GM19463 (cell line): ENCODE measurements around the gene PSAP.
A peak's percentile ranks its signal among the peaks of the same experiment; 100 is the strongest.

Source experiments
- ATAC-seq: cut with Tn5 transposase; IDR thresholded peaks from one replicate; pipeline ENCODE4 v1.9.1; 2021; ENCODE audit warnings: mild to moderate bottlenecking, moderate library complexity; ENCODE audit not compliant: unreplicated experiment

The PSAP gene

GRCh38 chr10:71811351-71811750, 39.7 kb downstream of the PSAP start:
- ATAC-seq, result no peak

GRCh38 chr10:71810048-71810750, 40.9 kb downstream of the PSAP start:
- no peak for ATAC-seq

GRCh38 chr10:71809628-71810027, 41.4 kb downstream of the PSAP start:
- ATAC-seq, result no peak

GRCh38 chr10:71807557-71808510, 43.2 kb downstream of the PSAP start:
- no peak for ATAC-seq

GRCh38 chr10:71806704-71807556, 44.1 kb downstream of the PSAP start:
- no peak for ATAC-seq

DNA sequence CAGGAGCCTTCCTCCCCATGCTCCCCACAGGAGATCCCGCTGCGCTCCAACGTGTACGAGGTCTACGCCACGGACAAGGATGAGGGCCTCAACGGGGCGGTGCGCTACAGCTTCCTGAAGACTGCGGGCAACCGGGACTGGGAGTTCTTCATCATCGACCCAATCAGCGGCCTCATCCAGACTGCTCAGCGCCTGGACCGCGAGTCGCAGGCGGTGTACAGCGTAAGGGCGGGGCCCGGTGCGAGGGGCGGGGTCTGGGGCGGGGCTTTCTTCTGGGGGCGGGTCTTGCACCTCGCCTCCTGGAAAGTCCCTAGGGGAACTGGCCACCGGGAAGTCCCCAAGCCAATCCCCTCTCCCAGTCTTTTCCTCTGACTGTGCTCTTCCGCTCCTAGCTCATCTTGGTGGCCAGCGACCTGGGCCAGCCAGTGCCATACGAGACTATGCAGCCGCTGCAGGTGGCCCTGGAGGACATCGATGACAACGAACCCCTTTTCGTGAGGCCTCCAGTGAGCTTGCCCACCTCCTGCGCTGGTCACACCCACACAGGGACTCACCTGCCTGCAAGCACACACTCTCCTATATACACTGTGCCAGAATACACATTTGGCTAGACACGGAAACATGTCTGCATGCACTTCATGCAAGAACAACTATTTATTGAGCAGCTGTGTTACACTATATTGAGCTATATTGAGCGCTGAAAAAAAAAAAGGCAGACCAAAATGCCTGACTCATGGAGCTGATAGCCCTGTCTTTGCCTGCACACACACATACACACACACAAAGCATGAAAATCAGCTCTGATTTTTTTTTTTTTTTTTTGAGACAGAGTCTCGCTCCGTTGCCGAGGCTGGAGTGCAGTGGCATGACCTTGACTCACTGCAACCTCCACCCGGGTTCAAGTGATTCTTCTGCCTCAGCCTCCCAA, 45.0 kb downstream of the PSAP start:
- no peak for ATAC-seq

GRCh38 chr10:71804077-71804476, 47.0 kb downstream of the PSAP start:
- ATAC-seq, result no peak

DNA sequence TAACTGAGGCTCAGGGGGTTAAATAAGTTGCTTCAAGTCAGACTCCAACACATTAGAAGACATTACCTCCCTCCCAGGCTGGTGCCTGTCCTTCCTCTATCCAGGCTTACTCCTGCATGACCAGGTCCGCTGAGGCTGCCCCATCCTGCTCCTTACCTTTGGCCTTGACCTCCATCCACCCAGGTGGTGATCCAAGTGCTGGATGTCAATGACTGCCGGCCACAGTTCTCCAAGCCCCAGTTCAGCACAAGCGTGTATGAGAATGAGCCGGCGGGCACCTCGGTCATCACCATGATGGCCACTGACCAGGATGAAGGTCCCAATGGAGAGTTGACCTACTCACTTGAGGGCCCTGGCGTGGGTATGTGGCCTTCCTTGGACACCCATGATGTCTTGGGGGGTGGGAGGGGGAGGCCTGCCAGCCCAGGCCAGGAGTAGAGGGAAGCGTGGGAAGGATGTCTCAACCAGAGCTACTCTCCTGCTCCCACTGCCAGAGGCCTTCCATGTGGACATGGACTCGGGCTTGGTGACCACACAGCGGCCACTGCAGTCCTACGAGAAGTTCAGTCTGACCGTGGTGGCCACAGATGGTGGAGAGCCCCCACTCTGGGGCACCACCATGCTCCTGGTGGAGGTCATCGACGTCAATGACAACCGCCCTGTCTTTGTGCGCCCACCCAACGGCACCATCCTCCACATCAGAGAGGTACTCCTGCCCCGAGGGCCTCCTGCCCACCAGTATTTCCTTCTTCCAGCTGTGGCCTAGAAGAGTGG, 48.1 kb downstream of the PSAP start:
- ATAC-seq, result no peak

DNA sequence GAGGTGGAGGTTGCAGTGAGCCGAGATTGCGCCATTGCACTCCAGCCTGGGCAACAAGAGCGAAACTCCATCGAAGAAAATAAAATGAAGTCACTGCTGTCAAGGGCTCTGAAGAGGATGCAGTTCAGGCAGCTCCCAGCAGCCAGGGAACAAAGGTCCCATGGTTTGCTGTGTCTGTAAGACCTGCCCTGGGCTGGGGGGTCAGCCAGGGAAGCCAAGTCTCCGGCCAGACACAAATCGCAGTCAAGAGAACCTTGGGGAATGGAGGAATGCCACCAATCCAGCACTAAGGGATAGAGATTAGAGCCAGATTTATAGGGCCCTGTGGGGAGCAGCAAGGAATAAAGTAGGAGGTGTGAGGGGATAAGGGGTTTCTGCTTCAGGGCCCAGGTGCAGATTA, 48.8 kb downstream of the PSAP start:
- no peak for ATAC-seq

- peak; percentile 89 for ATAC-seq
Measured at GRCh38 chr10:71801361-71801760, 49.7 kb downstream of the PSAP start.

- ATAC-seq, result no peak
Measured at GRCh38 chr10:71799608-71800453, 51.2 kb downstream of the PSAP start.

- ATAC-seq, result no peak
Measured at GRCh38 chr10:71799112-71799511, 51.9 kb downstream of the PSAP start.

GRCh38 chr10:71798308-71798624, 52.8 kb downstream of the PSAP start:
- no peak for ATAC-seq

- no peak for ATAC-seq
Measured at GRCh38 chr10:71797533-71798307, 53.3 kb downstream of the PSAP start.

DNA sequence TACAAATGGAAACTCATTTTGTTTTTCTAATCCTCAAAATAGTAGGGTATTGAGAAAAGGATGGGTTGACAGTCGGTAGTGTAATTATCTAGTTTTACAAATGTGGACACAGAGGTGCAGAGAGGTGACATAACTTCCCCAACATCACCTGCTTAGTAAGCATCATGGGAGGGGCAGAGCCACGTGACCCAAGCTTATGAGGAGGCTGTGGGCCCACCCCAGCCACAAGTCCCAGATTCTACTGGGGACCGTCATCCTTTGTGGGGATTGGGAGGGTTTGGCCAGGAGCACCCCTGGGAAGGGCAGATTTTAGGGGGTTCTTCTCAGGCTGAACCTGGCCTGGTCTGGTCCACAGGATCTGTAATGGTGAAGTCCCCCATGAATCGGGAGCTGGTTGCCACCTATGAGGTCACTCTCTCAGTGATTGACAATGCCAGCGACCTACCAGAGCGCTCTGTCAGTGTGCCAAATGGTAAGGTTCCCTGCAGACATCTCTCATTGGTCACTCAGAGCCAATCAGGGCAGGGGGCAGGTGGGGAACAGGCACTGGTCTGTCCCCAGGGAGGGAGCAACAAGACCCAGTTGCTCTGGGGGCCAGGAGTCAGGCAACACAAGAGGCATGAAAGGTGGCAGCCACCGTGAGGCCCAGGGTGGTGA, 54.2 kb downstream of the PSAP start:
- no peak for ATAC-seq

GRCh38 chr10:71795248-71795647, 55.8 kb downstream of the PSAP start:
- no peak for ATAC-seq

DNA sequence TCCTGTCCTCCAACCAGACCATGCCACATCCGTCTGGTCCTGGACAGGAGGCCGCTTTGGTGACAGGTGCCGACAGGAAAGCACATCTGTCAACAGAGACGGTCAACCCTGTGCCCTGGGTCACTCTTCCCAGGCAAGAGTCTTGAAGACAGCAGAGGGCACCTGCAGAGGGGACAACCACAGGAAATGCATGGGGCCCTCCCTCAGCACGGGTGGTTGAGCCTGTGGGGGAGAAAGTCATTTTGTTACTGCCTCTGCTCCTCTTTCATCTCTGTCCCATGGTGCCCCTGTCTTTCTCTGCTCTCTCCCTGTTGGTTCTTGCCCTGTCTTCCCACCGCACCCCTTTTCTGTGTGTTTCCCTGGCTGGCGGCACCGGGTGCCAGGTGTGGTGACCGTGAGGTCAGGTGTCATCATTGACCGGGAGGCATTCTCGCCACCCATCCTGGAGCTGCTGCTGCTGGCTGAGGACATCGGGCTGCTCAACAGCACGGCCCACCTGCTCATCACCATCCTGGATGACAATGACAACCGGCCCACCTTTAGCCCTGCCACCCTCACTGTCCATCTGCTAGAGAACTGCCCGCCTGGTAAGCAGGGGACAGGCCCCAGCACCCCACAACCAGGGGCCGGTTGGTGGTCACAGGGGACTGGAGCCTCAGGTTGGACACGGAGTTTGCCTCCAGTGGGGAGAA, 60.2 kb downstream of the PSAP start:
- no peak for ATAC-seq
